Endodermal cell (in vitro differentiated cells): ENCODE data around the gene AKT1S1. TPM values are rescaled to one million over a fixed set of nuclear protein-coding genes. Genes with fewer than 3 reads are reported as not detected.

Experiments used
- DNase-seq: peaks from one replicate; pipeline ENCODE4 v3.0.0-alpha.2; 2017
- H3K27ac ChIP-seq: 2 replicates; pipeline ENCODE4 v1.5.1; 2013; ENCODE audit warnings: mild to moderate bottlenecking, low read depth, low read length, moderate library complexity
- H3K27me3 ChIP-seq: 2 replicates; pipeline ENCODE4 v1.6.1; 2013; ENCODE audit warnings: mild to moderate bottlenecking, low read length, moderate library complexity; ENCODE audit not compliant: insufficient read depth, control insufficient read depth, poor library complexity, severe bottlenecking
- H3K36me3 ChIP-seq: 2 replicates; pipeline ENCODE4 v1.7.0; 2013; ENCODE audit warnings: mild to moderate bottlenecking, low read length, moderate library complexity; ENCODE audit not compliant: control insufficient read depth, insufficient read depth
- H3K4me1 ChIP-seq: one replicate; pipeline ENCODE4 v1.7.0; 2013; ENCODE audit warnings: low read length; ENCODE audit not compliant: control insufficient read depth, insufficient read depth
- H3K4me3 ChIP-seq: 2 replicates; pipeline ENCODE4 v1.5.1; 2013; ENCODE audit warnings: mild to moderate bottlenecking, low read length, moderate library complexity
- H3K9ac ChIP-seq: 2 replicates; pipeline ENCODE4 v1.6.1; 2013; ENCODE audit warnings: mild to moderate bottlenecking, low read length, moderate library complexity; ENCODE audit not compliant: poor library complexity, severe bottlenecking; ENCODE audit errors: extremely low read depth
- H3K9me3 ChIP-seq: 2 replicates; pipeline ENCODE4 v1.6.1; 2013; ENCODE audit warnings: mild to moderate bottlenecking, low read length, moderate library complexity; ENCODE audit not compliant: control insufficient read depth
- H3K27ac Mint-ChIP-seq: 2 replicates; pipeline ENCODE4 v1.8.0; 2020; ENCODE audit warnings: mixed read lengths
- H3K27me3 Mint-ChIP-seq: 2 replicates; pipeline ENCODE4 v1.8.0; 2021; ENCODE audit warnings: mild to moderate bottlenecking, mixed read lengths; ENCODE audit not compliant: insufficient read depth
- H3K36me3 Mint-ChIP-seq: 2 replicates; pipeline ENCODE4 v1.8.0; 2020; ENCODE audit warnings: low read depth, mixed read lengths
- H3K4me1 Mint-ChIP-seq: 2 replicates; pipeline ENCODE4 v1.8.0; 2020; ENCODE audit warnings: mixed read lengths
- H3K4me3 Mint-ChIP-seq: 2 replicates; pipeline ENCODE4 v1.8.0; 2020; ENCODE audit warnings: mild to moderate bottlenecking, moderate library complexity, mixed read lengths
- H3K9me3 Mint-ChIP-seq: 2 replicates; pipeline ENCODE4 v1.8.0; 2020; ENCODE audit warnings: mild to moderate bottlenecking, mixed read lengths
- WGBS, 2 experiments: methylation state at CpG; one replicate each; pipeline versions ENCODE4 v1.1.5 to v1.1.7; 2013; ENCODE audit warnings: missing lambda C conversion rate in 2 of 2, mixed read lengths in 1 of 2; ENCODE audit not compliant: insufficient coverage in 1 of 2, insufficient read length in 1 of 2; 5-methylcytosine and 5-hydroxymethylcytosine counted together
- total RNA-seq, 2 donors: library from RNA; stranded (reverse); fragmentation: NEBNext Ultra II Directional in 1 of 2; extraction: Animal tissue kit (Norgen Biotek cat#: 25700) in 1 of 2; gene quantifications; 2 replicates in 1 of 2; 3 replicates in 1 of 2; pipeline ENCODE4 v1.2.1, GENCODE V29; 2021
- TF ChIP-seq, protein P1 (sequence below): fragments of 200-600 bp; sonication (generic); conservative IDR thresholded peaks from 2 replicates; pipeline ENCODE4 v1.5.0; 2021; ENCODE audit warnings: antibody characterized with exemption, mild to moderate bottlenecking

AKT1S1 gene
- total RNA-seq, 2 donors from 2014 or later, result 41.3 to 47.0 TPM

DNA sequence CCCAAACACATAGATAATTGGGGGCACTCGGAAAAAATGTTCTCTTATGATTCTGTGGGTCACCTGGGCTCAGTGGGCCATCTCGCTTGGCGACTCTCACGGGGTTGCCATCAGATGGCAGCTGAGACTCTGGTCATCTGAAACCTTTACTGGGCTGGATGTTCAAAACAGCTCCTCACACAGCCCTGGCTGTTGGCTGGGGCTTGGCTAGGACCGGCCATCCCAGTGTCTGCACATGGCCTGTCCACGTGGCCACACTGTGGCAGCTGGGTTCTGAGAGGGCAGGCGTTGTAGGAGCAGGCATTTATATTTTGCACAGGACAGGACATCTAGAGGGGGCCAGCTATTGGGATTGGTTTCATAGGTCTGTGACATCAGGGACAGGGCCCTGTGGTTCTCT is 43.6 kb downstream of the AKT1S1 start:
- Histone ChIP-seq H3K36me3 (peaks cover 34% of the 10 kb centered on the region), H3K9me3 (no peaks in the 10 kb centered on the region), H3K4me3 (no peak overlapping the region), H3K4me1 (no peaks in the 10 kb centered on the region), H3K27me3 (no peaks in the 10 kb centered on the region), H3K9ac (no peak overlapping the region), H3K27ac (no peak overlapping the region)
- H3K4me3 Mint-ChIP-seq, result no peak overlapping the region
- no peak for DNase-seq
- no peaks in the 10 kb centered on the region for H3K9me3 Mint-ChIP-seq
- TF ChIP-seq, protein P1, sequence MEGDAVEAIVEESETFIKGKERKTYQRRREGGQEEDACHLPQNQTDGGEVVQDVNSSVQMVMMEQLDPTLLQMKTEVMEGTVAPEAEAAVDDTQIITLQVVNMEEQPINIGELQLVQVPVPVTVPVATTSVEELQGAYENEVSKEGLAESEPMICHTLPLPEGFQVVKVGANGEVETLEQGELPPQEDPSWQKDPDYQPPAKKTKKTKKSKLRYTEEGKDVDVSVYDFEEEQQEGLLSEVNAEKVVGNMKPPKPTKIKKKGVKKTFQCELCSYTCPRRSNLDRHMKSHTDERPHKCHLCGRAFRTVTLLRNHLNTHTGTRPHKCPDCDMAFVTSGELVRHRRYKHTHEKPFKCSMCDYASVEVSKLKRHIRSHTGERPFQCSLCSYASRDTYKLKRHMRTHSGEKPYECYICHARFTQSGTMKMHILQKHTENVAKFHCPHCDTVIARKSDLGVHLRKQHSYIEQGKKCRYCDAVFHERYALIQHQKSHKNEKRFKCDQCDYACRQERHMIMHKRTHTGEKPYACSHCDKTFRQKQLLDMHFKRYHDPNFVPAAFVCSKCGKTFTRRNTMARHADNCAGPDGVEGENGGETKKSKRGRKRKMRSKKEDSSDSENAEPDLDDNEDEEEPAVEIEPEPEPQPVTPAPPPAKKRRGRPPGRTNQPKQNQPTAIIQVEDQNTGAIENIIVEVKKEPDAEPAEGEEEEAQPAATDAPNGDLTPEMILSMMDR, result no peak
- no peak overlapping the region for H3K27ac Mint-ChIP-seq
- H3K4me1 Mint-ChIP-seq, result no peaks in the 10 kb centered on the region
- WGBS, 2 experiments, result 95 to 98% methylated on average over 5 to 7 of the region's 7 CpGs
- peaks cover 44% of the 10 kb centered on the region for H3K36me3 Mint-ChIP-seq
- no peaks in the 10 kb centered on the region for H3K27me3 Mint-ChIP-seq

DNA sequence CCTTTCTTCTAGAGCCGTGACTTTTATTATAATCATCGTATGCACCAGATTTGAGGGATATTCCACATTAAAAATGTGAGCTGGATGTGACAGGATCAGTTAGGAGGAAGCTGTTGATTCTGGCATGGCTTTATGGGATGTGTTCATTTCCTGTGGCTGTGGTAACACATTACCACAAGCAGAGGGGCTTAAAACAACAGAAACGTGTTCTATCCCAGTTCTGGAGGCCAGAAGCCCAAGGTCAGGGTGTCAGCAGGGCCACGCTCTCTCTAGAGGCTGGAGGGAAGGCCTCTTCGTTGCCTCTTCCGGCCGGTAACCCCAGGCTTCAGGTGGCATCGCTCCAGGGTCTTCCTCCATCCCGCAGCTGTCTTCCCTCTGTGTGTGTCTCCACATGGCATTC is 44.6 kb downstream of the AKT1S1 start:
- WGBS, 2 experiments, result 90 to 100% methylated on average over 2 to 9 of the region's 9 CpGs
- no peaks in the 10 kb centered on the region for H3K27me3 Mint-ChIP-seq
- H3K4me1 Mint-ChIP-seq, result no peaks in the 10 kb centered on the region
- Histone ChIP-seq H3K9me3 (no peaks in the 10 kb centered on the region), H3K4me3 (no peak overlapping the region), H3K27me3 (no peaks in the 10 kb centered on the region), H3K27ac (no peak overlapping the region), H3K4me1 (no peaks in the 10 kb centered on the region), H3K9ac (no peak overlapping the region), H3K36me3 (peaks cover 33% of the 10 kb centered on the region)
- TF ChIP-seq, protein P1, result no peak
- H3K36me3 Mint-ChIP-seq, result peaks cover 35% of the 10 kb centered on the region
- H3K4me3 Mint-ChIP-seq, result no peak overlapping the region
- DNase-seq, result no peak
- no peak overlapping the region for H3K27ac Mint-ChIP-seq
- H3K9me3 Mint-ChIP-seq, result no peaks in the 10 kb centered on the region

DNA sequence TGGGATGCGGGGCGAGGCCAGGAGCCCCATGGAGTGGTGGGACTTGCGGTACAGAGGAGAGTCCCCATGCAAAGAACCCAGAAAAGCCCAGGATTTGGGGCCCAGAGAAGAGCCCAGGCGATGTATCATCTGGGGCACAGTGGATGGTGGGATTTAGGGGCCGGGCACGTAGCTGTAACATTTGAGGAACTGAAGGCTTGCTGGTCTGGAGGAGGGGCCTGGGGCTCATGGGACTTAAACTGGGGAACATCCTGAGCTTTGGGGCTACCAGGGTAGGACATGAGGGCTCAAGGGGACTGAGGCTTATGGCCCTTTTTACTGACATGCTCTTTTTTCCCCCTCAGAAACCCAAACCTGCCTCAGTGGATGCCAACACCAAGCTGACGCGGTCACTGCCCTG is 45.6 kb downstream of the AKT1S1 start:
- Histone ChIP-seq H3K4me3 (no peak overlapping the region), H3K27ac (no peak overlapping the region), H3K36me3 (peaks cover 37% of the 10 kb centered on the region), H3K9ac (no peak overlapping the region), H3K4me1 (no peaks in the 10 kb centered on the region), H3K9me3 (no peaks in the 10 kb centered on the region), H3K27me3 (no peaks in the 10 kb centered on the region)
- no peaks in the 10 kb centered on the region for H3K9me3 Mint-ChIP-seq
- H3K27me3 Mint-ChIP-seq, result no peaks in the 10 kb centered on the region
- H3K27ac Mint-ChIP-seq, result no peak overlapping the region
- TF ChIP-seq, protein P1, result no peak
- no peak overlapping the region for H3K4me3 Mint-ChIP-seq
- H3K36me3 Mint-ChIP-seq, result peaks cover 33% of the 10 kb centered on the region
- H3K4me1 Mint-ChIP-seq, result no peaks in the 10 kb centered on the region
- DNase-seq, result no peak
- WGBS, 2 experiments, result 87 to 92% methylated on average over 3 to 8 of the region's 8 CpGs
